Spinal cord (tissue), 10 donors: Measurements from ENCODE around the gene NMRAL1. TPM values are rescaled to one million over a fixed set of nuclear protein-coding genes. Genes with fewer than 3 reads are reported as not detected.

Experiments used
- DNase-seq, 6 donors: peaks; one replicate each; pipeline versions ENCODE4 v3.0.0 to v3.0.0-alpha.2; 2013 to 2015; ENCODE audit warnings: low spot score in 6 of 6, low read depth in 4 of 6
- H3K27ac ChIP-seq: one replicate; pipeline ENCODE4 v1.5.1; 2013; ENCODE audit warnings: low read depth, low read length, control low read depth
- H3K27me3 ChIP-seq: one replicate; pipeline ENCODE4 v1.6.1; 2013; ENCODE audit warnings: low read length; ENCODE audit not compliant: control insufficient read depth, insufficient read depth
- H3K36me3 ChIP-seq: one replicate; pipeline ENCODE4 v1.6.1; 2013; ENCODE audit warnings: low read length; ENCODE audit not compliant: control insufficient read depth, insufficient read depth
- H3K4me1 ChIP-seq: one replicate; pipeline ENCODE4 v1.6.1; 2013; ENCODE audit warnings: low read length; ENCODE audit not compliant: control insufficient read depth, insufficient read depth
- H3K4me3 ChIP-seq: one replicate; pipeline ENCODE4 v1.5.1; 2013; ENCODE audit warnings: low read depth, low read length, control low read depth
- H3K9me3 ChIP-seq: one replicate; pipeline ENCODE4 v1.6.1; 2013; ENCODE audit warnings: low read length; ENCODE audit not compliant: control insufficient read depth, insufficient read depth
- WGBS: methylation state at CpG from one replicate; pipeline ENCODE4 v1.1.5; 2013; ENCODE audit warnings: missing lambda C conversion rate; ENCODE audit not compliant: insufficient coverage; 5-methylcytosine and 5-hydroxymethylcytosine counted together
- polyA plus RNA-seq, 2 donors: library from polyadenylated mRNA; unstranded; fragments of 120-200 nt; gene quantifications; one replicate each; pipeline ENCODE4 v1.2.1, GENCODE V29; 2013; ENCODE audit not compliant: insufficient read length in 2 of 2
- total RNA-seq, 2 donors: library from RNA; depleted of rRNA in 1 of 2; stranded (reverse); fragments of 120-200 nt in 1 of 2; fragments of >200 nt in 1 of 2; gene quantifications; one replicate each; pipeline versions ENCODE4 v1.2.3 to v1.2.4, GENCODE V29; 2013 to 2014
- donor health status: healthy.

Gene NMRAL1
- total and polyA plus RNA-seq, 4 donors = 28.6 to 60.8 (median 52.6) TPM

DNA sequence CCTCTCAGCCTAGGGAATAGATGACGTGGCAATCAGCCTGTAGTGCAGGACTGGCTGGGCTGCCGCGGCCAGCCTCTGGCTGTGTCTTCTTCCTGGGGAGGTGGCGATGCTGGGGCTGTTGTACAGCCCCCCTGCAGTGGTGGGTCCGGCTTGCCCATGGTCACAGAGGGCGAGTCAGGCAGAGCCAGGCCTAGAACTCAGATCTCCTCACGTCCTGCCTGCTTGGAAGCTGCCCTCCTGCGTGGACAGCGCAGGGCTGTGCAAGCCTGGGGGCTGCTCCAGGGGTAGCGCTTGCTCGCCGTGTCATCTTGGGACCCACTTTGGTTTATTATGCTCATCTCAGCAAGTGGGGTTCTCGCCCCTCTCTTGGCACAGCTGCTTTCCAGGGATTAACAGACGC lies 19.3 kb downstream of the NMRAL1 start:
- no peaks in the 10 kb centered on the region for H3K9me3 ChIP-seq
- peaks cover 84% of the 10 kb centered on the region for H3K36me3 ChIP-seq
- 88% methylated on average over 12 of the region's 14 CpGs for WGBS

GRCh38 chr16:4454623-4455022 lies 19.8 kb downstream of the NMRAL1 start:
- H3K4me3 ChIP-seq = no peak overlapping the region
- no peaks in the 10 kb centered on the region for H3K27me3 ChIP-seq
- H3K36me3 ChIP-seq = peaks cover 89% of the 10 kb centered on the region
- H3K4me1 ChIP-seq = no peaks in the 10 kb centered on the region
- H3K9me3 ChIP-seq = no peaks in the 10 kb centered on the region
- DNase-seq = no peak
- WGBS = 90% methylated on average over 5 of the region's 9 CpGs
- H3K27ac ChIP-seq = no peak overlapping the region

More for the DNA sequence above, 19.3 kb downstream of the NMRAL1 start:
- no peak for DNase-seq
- Histone ChIP-seq H3K4me3 (no peak overlapping the region), H3K27ac (no peak overlapping the region), H3K27me3 (no peaks in the 10 kb centered on the region), H3K4me1 (no peaks in the 10 kb centered on the region)

GRCh38 chr16:4452674-4453073 lies 21.8 kb downstream of the NMRAL1 start:
- Histone ChIP-seq H3K4me1 (no peaks in the 10 kb centered on the region), H3K36me3 (peaks cover 92% of the 10 kb centered on the region), H3K9me3 (no peaks in the 10 kb centered on the region), H3K4me3 (no peak overlapping the region), H3K27me3 (no peaks in the 10 kb centered on the region), H3K27ac (no peak overlapping the region)
- DNase-seq = no peak
- 98% methylated on average over 4 of the region's 5 CpGs for WGBS

GRCh38 chr16:4450931-4451519 lies 23.4 kb downstream of the NMRAL1 start:
- peaks cover 93% of the 10 kb centered on the region for H3K36me3 ChIP-seq
- H3K4me3 ChIP-seq = no peak overlapping the region
- no peak overlapping the region for H3K27ac ChIP-seq
- no peaks in the 10 kb centered on the region for H3K9me3 ChIP-seq
- DNase-seq = no peak
- WGBS = 73% methylated on average over 13 of the region's 14 CpGs
- H3K27me3 ChIP-seq = no peaks in the 10 kb centered on the region
- H3K4me1 ChIP-seq = no peaks in the 10 kb centered on the region

- Histone ChIP-seq H3K4me3 (no peak overlapping the region), H3K9me3 (no peaks in the 10 kb centered on the region), H3K36me3 (peaks cover 89% of the 10 kb centered on the region), H3K4me1 (no peaks in the 10 kb centered on the region), H3K27ac (no peak overlapping the region), H3K27me3 (no peaks in the 10 kb centered on the region)
- WGBS = 83% methylated on average over 13 of the region's 14 CpGs
- no peak for DNase-seq
Observed at GRCh38 chr16:4450430-4450829, 24.0 kb downstream of the NMRAL1 start.

DNA sequence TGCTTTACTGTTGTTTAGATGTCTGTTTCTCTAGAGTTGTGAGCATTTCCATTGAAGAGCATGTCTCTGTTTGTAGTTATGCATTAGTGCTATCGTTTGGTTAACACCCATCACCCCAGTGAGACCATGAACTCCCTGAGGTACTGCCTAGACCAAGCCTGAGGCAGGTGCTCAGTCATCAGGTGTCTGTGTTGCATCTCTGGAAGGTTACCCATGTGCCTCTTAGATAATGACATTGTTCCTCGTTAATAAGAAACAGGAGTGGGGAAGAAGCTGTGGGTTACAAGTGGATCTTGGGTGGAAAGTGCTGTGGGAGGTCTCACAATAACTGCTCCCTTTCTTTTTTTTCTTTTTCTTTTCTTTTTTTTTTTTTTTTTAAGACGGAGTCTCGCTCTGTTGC lies 30.4 kb downstream of the NMRAL1 start:
- H3K4me3 ChIP-seq = no peak overlapping the region
- no peaks in the 10 kb centered on the region for H3K9me3 ChIP-seq
- 90% methylated on average over 2 of the region's 4 CpGs for WGBS
- no peaks in the 10 kb centered on the region for H3K4me1 ChIP-seq
- H3K27me3 ChIP-seq = no peaks in the 10 kb centered on the region
- DNase-seq = no peak
- peaks cover 79% of the 10 kb centered on the region for H3K36me3 ChIP-seq
- no peak overlapping the region for H3K27ac ChIP-seq

GRCh38 chr16:4443271-4443670 lies 31.2 kb downstream of the NMRAL1 start:
- Histone ChIP-seq H3K36me3 (peaks cover 76% of the 10 kb centered on the region), H3K27me3 (no peaks in the 10 kb centered on the region)
- WGBS = 79% methylated on average over 5 of the region's 5 CpGs

GRCh38 chr16:4442371-4442770 lies 32.1 kb downstream of the NMRAL1 start:
- H3K36me3 ChIP-seq = peaks cover 76% of the 10 kb centered on the region
- 89% methylated on average over 8 of the region's 11 CpGs for WGBS
- no peaks in the 10 kb centered on the region for H3K27me3 ChIP-seq
- no peak overlapping the region for H3K27ac ChIP-seq
- H3K4me3 ChIP-seq = no peak overlapping the region
- no peaks in the 10 kb centered on the region for H3K4me1 ChIP-seq
- H3K9me3 ChIP-seq = no peaks in the 10 kb centered on the region
- DNase-seq = no peak

More at GRCh38 chr16:4443271-4443670, 31.2 kb downstream of the NMRAL1 start:
- Histone ChIP-seq H3K4me1 (no peaks in the 10 kb centered on the region), H3K4me3 (no peak overlapping the region), H3K9me3 (no peaks in the 10 kb centered on the region), H3K27ac (no peak overlapping the region)
- no peak for DNase-seq

- no peaks in the 10 kb centered on the region for H3K4me1 ChIP-seq
- H3K4me3 ChIP-seq = no peak overlapping the region
- no peaks in the 10 kb centered on the region for H3K27me3 ChIP-seq
- peaks cover 53% of the 10 kb centered on the region for H3K36me3 ChIP-seq
- H3K27ac ChIP-seq = no peak overlapping the region
- H3K9me3 ChIP-seq = no peaks in the 10 kb centered on the region
- DNase-seq = no peak
- 96% methylated on average over 3 of the region's 3 CpGs for WGBS
Observed at GRCh38 chr16:4437366-4437765, 37.1 kb downstream of the NMRAL1 start.

DNA sequence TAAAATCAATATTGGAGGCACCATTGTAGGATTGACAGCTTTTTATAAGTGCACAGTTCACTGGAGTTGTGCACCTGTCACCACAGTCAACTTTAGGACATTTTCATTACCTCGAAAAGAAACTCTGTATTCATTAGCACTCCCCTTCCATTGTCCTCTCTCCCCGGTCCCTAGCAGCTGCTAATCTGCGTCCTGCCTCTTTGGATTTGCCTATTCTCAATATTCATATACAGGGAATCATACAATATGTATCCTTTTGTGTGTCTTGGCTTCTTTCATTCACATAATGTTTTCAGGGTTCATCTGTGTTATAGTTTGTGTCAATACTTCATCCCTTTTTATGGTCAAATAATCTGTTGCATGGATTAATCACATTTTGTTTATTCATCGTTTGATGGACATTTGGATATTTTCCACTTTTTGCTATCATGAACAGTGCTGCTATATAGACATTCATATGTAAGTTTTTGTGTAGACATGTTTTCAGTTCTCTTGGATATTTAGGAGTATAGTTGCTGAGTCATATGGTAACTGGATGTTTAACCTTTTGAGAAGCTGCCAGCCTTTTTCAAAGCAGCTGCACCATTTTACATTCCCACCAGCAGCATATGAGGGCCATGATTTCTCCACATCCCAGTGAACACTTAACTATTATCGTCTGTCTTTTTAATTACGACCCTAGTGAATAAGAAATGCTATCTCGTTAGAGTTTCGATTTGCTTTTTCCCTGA lies 38.9 kb downstream of the NMRAL1 start:
- Histone ChIP-seq H3K9me3 (no peaks in the 10 kb centered on the region), H3K4me3 (no peak overlapping the region), H3K36me3 (peaks cover 52% of the 10 kb centered on the region), H3K27ac (no peak overlapping the region), H3K4me1 (no peaks in the 10 kb centered on the region), H3K27me3 (no peaks in the 10 kb centered on the region)
- 83% methylated on average over 2 of the region's 8 CpGs for WGBS
- DNase-seq = peak in 1 of 6 donors; percentile 64
